ENCODE results near the gene GPR21.

GPR21 gene

GRCh38 chr9:123039617-123040219 lies 6.3 kb downstream of the GPR21 start:
- no peak overlapping the region for H3K4me3 ChIP-seq (replicated peaks; ENCODE audit: low read depth, low read length)
- peak; percentile 55 for DNase-seq (ENCODE audit: low read depth)
- TF ChIP-seq CTCF (IDR thresholded peaks at IDR 0.05; ENCODE audit: low read length, missing control alignments), result no peak

GRCh38 chr9:123040801-123041200 lies 7.3 kb downstream of the GPR21 start:
- no peak for DNase-seq (ENCODE audit: low read depth)
- H3K4me3 ChIP-seq (replicated peaks; ENCODE audit: low read depth, low read length), result no peak overlapping the region
- TF ChIP-seq CTCF (IDR thresholded peaks at IDR 0.05; ENCODE audit: low read length, missing control alignments), result no peak

DNA sequence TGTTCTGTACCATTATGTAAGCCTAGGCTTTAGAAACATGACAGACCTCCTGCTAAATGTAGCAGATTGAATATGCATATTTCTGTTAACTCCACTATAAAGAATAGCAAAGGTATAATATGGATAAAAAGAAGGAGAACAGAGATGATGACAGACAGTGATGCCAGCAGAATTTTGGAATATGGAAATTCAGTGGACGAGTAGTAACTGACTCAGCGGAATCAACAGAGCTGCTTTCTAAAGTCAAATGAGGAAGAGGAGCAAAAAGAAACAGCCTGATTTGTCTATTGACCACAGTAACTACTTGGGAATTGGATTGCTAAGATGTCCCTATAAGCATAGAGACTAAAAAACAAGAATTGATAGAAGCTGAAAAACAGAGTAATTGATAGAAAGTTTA lies 8.0 kb downstream of the GPR21 start:
- H3K4me3 ChIP-seq (replicated peaks; ENCODE audit: low read depth, low read length), result no peak overlapping the region
- DNase-seq (ENCODE audit: low read depth), result no peak
- no peak for TF ChIP-seq CTCF (IDR thresholded peaks at IDR 0.05; ENCODE audit: low read length, missing control alignments)

DNA sequence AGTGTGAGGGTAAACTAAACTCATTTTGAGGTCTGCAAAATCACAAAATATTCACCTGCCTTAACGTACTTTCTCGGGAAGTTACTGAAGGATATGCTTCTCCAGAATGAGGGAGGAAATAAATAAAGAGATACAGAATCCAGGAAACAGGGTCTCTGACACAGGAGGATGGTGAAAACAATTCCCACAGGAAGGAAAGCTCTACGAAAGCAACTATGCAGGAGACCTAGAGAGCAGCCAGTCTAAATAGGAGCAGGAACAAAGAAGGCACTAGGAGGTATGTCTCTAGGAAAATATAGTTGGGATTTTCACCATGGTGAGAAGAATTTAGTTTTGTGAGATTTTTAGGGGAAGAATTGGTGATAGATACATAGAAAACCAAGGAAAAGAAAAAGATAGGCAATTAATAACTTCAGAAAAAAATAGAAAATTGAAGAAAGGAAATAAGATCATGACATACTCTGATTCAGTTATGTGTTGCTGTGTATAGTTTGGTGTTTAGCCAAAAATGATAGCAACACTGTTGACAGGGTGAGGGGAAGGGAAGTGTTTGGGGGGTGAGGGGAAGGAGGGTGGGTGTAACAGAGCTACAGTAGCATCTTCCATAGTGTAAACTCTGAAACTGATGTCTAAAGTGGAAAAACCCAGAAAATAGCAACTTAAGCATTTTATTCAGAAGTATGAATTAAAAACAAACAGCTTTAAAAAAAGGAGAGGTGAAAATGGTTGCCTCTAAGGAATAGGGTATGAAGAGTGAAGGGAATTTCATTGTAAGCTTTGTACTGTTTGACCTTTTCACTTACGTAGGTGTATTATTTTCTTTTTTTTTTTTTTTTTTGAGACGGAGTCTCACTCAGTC lies 9.8 kb downstream of the GPR21 start:
- no peak for DNase-seq (ENCODE audit: low read depth)
- no peak overlapping the region for H3K4me3 ChIP-seq (replicated peaks; ENCODE audit: low read depth, low read length)
- TF ChIP-seq CTCF (IDR thresholded peaks at IDR 0.05; ENCODE audit: low read length, missing control alignments), result no peak

DNA sequence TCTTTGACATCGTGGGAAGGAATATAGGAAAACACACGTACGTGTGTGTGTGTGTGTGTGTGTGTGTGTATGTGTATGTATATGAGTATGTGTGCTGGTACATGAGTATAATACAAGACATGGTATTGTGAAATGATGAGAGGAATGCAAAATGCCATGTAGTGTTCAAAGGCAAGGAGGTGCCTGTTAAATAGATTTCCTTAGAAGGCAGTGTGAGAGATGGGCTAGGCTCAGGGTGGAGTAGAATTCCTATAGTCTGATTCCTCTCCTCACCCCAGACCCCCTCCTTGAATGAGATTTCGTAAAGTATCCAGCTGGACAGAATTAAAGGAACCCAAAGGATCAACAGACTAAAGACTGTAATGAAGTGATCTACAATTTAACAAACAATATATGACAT lies 11.1 kb downstream of the GPR21 start:
- peak; percentile 74 for DNase-seq (ENCODE audit: low read depth)
- H3K4me3 ChIP-seq (replicated peaks; ENCODE audit: low read depth, low read length), result no peak overlapping the region
- TF ChIP-seq CTCF (IDR thresholded peaks at IDR 0.05; ENCODE audit: low read length, missing control alignments), result no peak

DNA sequence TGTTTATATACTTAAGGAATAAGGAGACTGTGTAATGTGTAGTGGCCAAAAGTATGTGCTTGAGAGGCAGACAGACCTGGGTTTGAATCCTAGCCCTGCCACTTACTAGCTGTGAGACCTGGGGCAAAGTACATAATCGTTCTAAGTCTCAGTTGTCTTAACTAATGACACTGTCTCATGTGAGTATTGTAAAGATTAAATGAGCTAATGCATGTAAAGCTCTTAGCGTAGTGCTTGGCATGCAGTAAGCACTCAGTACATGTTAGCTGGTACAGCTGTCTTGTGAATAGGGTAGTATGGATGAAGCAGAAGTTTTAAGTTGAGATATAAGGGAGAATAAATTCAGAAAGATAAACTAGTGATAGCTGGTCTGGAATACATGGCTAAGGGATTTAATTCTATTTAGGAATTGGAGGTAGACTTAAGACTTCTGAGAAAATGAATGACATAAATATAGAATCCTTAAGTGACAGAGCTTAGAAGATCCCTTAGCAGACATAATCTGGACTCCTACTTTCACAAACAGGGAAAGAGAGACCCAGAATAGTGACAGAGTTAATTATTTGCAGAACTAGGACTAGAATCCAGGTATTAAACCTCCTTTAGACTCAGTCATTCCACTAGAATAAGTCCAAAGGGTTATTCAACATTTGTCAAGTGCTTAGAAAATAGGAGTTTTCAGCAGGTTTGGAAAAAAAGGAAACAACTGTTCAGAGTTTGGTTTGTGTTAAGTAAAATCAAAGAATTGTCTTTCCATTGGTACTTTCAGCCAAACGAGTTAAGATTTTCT lies 13.1 kb downstream of the GPR21 start:
- TF ChIP-seq CTCF (IDR thresholded peaks at IDR 0.05; ENCODE audit: low read length, missing control alignments), result no peak
- no peak for DNase-seq (ENCODE audit: low read depth)
- H3K4me3 ChIP-seq (replicated peaks; ENCODE audit: low read depth, low read length), result no peak overlapping the region

Data from fibroblast of pulmonary artery (primary cell).